Adipose tissue (tissue), 3 donors: ENCODE measurements around the gene SETD5. TPM values are rescaled to one million over a fixed set of nuclear protein-coding genes. Genes with fewer than 3 reads are reported as not detected.

Experiments used
- H3K27ac ChIP-seq: one replicate; pipeline ENCODE4 v1.5.1; 2013; ENCODE audit warnings: low read depth, low read length
- WGBS, 3 donors: extraction: QIAGEN DNeasy Blood & Tissue Kit; methylation state at CpG; one replicate each; pipeline ENCODE4 v1.1.7; 2013; 5-methylcytosine and 5-hydroxymethylcytosine counted together
- polyA plus RNA-seq, 3 donors: library from polyadenylated mRNA; stranded (reverse); fragments of 200-250 nt; gene quantifications; one replicate each; pipeline ENCODE4 v1.2.3, GENCODE V29; 2013
- donor health status: healthy with polysubstance abuse.
- donor health status: Bipolar disorder and iron deficiency.
- donor health status: healthy.

Gene SETD5, protein sequence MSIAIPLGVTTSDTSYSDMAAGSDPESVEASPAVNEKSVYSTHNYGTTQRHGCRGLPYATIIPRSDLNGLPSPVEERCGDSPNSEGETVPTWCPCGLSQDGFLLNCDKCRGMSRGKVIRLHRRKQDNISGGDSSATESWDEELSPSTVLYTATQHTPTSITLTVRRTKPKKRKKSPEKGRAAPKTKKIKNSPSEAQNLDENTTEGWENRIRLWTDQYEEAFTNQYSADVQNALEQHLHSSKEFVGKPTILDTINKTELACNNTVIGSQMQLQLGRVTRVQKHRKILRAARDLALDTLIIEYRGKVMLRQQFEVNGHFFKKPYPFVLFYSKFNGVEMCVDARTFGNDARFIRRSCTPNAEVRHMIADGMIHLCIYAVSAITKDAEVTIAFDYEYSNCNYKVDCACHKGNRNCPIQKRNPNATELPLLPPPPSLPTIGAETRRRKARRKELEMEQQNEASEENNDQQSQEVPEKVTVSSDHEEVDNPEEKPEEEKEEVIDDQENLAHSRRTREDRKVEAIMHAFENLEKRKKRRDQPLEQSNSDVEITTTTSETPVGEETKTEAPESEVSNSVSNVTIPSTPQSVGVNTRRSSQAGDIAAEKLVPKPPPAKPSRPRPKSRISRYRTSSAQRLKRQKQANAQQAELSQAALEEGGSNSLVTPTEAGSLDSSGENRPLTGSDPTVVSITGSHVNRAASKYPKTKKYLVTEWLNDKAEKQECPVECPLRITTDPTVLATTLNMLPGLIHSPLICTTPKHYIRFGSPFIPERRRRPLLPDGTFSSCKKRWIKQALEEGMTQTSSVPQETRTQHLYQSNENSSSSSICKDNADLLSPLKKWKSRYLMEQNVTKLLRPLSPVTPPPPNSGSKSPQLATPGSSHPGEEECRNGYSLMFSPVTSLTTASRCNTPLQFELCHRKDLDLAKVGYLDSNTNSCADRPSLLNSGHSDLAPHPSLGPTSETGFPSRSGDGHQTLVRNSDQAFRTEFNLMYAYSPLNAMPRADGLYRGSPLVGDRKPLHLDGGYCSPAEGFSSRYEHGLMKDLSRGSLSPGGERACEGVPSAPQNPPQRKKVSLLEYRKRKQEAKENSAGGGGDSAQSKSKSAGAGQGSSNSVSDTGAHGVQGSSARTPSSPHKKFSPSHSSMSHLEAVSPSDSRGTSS (N-terminal part only)
- 10 to 100 TPM; 15.6 to 32.4 (median 28.3) TPM for polyA plus RNA-seq

DNA sequence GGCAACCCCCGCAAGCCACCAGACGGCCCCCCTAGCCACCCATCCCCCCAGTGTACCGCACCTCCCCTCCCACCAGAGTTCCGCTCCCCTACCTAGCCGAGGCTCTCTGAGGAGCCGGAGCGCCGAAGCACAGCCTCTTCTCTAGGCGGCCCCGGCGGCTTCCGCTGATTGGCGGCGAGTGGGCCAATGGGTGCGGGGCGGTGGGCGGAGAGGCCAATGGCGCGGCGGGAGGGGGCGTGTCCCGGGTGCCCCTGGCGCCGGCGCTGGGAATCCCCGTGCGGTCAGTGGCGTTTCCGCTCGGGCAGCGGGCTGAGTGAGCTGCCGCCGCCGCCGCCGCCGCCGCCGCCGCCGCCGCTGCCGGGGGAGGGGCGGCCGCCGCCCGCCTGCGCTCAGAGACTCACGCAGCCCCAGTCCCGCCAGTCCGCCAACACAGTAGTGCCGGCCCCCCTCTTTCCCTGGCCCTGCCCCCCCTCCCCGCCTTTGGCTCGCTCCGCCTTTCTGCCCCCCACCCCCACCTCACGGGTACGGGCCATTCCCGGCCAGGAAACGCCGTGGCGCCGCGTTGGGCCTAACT, at the start of gene SETD5:
Gene SETD5, plus strand, starts transcription at position 284 of the 574 bp plus-strand sequence. CDS start 31,324 bp downstream, outside the sequence.
- WGBS, 3 donors = 0 to 1% (median 0%) methylated on average over 28 to 53 of the region's 63 CpGs

GRCh38 chr3:9347887-9348286, 49.5 kb upstream of the SETD5 start:
- no peak overlapping the region for H3K27ac ChIP-seq

More for the DNA sequence above, at the start of gene SETD5:
- peak within 1 kb of the TSS; percentile 95 for H3K27ac ChIP-seq

DNA sequence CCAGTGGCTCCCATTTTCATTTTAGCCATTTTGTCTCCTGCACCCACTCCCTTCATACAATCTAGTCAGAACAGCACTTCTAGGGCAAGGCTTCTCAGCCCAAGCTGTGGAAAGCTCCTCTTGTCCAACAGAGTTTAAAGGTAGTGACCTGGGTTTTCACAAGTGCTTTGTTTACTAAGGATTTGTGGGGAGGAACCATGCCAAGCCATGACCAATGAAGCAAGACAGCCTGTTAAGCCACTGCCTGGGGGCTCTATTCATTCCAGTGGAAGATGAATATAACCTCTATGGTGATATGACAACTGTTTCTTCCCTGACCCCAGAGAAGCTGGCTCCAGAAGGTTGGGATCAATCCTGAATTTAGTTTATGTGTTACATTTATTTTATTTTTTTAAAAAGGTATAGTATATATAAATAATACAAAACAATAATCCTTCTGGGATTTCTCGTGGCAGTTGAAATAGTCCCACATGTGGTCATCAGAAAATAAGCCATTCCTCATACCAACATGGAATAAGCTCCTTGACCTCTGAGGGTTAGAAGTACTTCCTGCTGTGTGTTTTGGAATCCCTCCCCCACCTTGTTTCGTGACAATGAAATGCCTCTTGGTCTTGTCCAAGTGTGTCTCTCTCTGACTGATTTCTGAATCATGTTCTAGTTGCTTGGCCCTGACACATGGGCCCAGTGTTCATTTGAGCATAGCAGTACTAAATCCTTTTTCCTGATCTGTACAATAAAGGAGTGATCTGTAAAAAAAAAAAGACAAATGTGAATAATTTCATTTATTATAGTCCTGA, 47.9 kb upstream of the SETD5 start:
- WGBS, 3 donors = 46 to 63% (median 54%) methylated on average over 2 of the region's 2 CpGs
- no peak overlapping the region for H3K27ac ChIP-seq

More at GRCh38 chr3:9347887-9348286, 49.5 kb upstream of the SETD5 start:
- WGBS, 3 donors = 47 to 65% (median 47%) methylated on average over 2 of the region's 2 CpGs

- 30 to 76% (median 54%) methylated on average over 3 of the region's 3 CpGs for WGBS, 3 donors
- H3K27ac ChIP-seq = no peak overlapping the region
Measured at GRCh38 chr3:9351709-9352126, 45.7 kb upstream of the SETD5 start.

GRCh38 chr3:9352917-9353752, 44.3 kb upstream of the SETD5 start:
- H3K27ac ChIP-seq = no peak overlapping the region
- WGBS, 3 donors = 11 to 30% (median 29%) methylated on average over 7 of the region's 7 CpGs

DNA sequence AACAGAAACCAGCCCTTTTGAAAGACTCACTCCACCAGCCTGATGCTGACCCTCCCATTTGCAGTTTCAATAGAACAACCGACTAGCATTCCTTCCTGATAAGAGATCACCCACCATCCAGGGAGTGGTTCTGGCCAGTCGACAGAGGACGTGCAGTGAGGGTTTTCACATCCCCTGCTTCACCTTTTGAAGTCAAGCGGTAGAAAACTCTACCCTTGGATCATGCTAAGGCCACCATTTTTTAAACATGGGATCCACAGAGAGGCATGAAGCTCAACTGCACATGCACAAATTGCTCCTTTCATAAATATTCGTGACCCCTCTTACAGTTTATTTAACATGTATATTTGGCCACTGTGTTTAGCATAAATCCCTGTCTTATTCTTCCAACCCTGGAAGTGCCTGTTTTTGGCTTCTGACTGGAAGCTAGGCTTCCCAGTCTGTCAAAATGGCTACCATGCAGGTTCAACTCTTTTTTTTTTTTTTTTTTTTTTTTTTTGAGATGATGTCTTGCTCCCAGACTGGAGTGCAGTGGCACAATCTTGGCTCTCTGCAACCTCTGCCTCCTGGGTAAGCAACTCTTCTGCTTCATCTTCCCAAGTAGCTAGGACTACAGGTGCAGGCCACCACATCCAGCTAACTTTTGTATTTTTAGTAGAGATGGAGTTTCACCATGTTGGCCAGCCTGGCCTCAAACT, 35.6 kb upstream of the SETD5 start:
- no peak overlapping the region for H3K27ac ChIP-seq
- WGBS, 3 donors = 59 to 71% (median 68%) methylated on average over 5 of the region's 5 CpGs

DNA sequence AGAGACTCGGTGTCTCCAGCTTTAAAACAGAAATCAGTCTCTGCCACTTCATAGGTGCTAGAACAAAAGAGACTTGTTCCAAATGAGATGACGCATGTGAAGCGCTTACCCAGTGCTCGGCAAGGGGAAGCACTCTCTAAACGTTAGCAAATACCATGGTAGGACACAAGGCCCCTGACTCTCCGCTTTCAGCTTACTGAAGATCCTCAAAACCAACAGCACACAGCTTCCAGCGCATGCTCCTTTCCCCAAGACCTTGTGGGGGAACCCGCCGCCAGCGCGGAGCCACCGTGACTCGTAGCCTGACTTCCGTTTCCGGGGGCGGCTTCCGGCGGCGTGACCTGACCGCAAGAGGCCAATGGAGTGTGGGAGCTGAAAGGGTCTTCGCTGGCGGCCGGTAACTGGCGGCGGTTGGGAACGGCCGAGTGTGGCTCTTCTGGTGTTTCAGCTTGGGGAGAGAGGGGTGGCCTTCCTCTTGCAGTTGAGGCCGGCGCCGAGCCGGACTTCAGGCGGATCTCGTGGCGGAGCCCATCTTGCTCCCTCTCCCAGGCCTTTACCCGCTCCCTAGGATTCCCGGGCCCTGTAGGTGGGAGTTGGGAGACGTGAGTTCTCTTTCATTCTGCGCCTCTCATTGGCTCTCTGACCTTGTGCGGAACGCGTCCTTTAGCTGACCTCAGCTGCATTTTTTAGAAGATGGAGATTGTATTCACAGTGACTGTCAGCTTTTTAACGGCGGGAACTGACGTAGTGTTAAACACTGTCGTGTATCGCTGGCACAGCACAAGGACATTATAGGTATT, 34.5 kb upstream of the SETD5 start, which contains the start of gene THUMPD3:
Gene THUMPD3, plus strand, starts transcription at position 324 of the 800 bp plus-strand sequence. CDS start 2,015 bp downstream, outside the sequence.
- WGBS, 3 donors = 1% methylated on average over 46 of the region's 46 CpGs
- H3K27ac ChIP-seq = peak within 1 kb of the TSS; percentile 94

DNA sequence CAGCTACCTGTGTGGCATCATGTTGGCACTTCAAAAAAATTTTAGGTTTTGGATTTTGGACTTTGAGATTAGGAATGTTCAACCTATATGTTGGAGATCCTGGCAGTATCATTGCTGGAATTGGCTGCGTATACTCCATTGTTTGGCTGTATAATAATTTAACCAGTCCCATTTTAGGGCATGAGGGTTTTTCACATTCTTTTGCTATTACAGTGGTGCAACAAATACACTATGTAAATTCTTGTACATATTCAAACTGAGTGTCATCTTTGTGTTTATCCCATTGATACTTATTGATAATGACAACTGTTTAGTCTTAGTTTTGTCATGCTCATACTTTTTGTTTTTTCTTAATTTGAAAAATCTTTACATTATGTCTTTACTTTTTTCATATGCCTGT, 27.9 kb upstream of the SETD5 start:
- WGBS, 3 donors = 95 to 97% (median 95%) methylated on average over 1 of the region's 1 CpG

GRCh38 chr3:9373465-9373864, 23.9 kb upstream of the SETD5 start:
- H3K27ac ChIP-seq = no peak overlapping the region
- 71 to 93% (median 71%) methylated on average over 3 of the region's 3 CpGs for WGBS, 3 donors

More for the DNA sequence above, 27.9 kb upstream of the SETD5 start:
- H3K27ac ChIP-seq = no peak overlapping the region

- WGBS, 3 donors = 88 to 94% (median 92%) methylated on average over 1 of the region's 1 CpG
- no peak overlapping the region for H3K27ac ChIP-seq
Measured at GRCh38 chr3:9377981-9378380, 19.4 kb upstream of the SETD5 start.

GRCh38 chr3:9379327-9379726, 18.1 kb upstream of the SETD5 start:
- WGBS, 3 donors = 58 to 61% (median 60%) methylated on average over 4 of the region's 4 CpGs
- H3K27ac ChIP-seq = no peak overlapping the region

GRCh38 chr3:9380014-9380413, 17.4 kb upstream of the SETD5 start:
- WGBS, 3 donors = 73 to 88% (median 76%) methylated on average over 3 of the region's 3 CpGs
- H3K27ac ChIP-seq = no peak overlapping the region

DNA sequence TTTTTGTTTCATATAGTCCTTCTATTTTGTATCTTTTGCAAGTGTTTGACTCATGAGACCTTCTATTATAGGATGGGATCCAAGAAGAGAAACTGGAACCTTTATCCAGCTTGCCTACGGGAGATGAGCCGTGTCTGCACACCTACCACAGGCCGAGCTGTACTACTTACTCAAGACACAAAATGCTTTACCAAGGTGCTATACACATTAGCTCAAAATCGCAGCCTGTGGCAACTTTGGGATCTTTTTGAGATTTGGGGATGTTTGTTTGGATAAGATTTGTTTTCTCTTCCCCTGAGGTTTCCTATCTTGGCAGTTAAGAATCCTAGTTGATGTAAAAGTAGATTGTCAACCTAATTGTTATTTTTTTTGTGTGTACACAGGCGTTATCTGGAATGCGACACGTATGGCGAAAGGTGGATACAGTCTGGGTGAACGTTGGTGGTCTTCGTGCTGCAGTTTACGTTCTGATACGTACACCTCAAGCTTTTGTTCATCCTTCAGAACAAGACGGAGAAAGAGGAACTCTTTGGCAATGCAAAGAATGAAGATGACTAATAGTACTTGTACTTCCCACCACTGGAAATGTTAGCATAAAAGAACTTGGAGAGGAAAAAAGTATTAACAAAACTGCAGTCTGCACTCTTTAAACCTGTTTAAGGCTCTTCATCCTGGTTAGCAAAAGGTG, 13.1 kb upstream of the SETD5 start:
- 74 to 80% (median 79%) methylated on average over 13 of the region's 13 CpGs for WGBS, 3 donors
- H3K27ac ChIP-seq = no peak overlapping the region

- 88 to 95% (median 90%) methylated on average over 2 of the region's 2 CpGs for WGBS, 3 donors
- no peak overlapping the region for H3K27ac ChIP-seq
Measured at GRCh38 chr3:9385187-9386077, 12.0 kb upstream of the SETD5 start.
